Thoracic aorta (tissue), 2 donors: ENCODE measurements around the gene KLHDC7B. TPM values are rescaled to one million over a fixed set of nuclear protein-coding genes. Genes with fewer than 3 reads are reported as not detected.
A peak's percentile ranks its signal among the peaks of the same experiment; 100 is the strongest.

Experiments
- ATAC-seq: fragments of 150-250 bp; one replicate; pipeline ENCODE4 v1.8.0; 2017; ENCODE audit warnings: low read depth; ENCODE audit not compliant: insufficient number of reproducible peaks, low FRiP score
- DNase-seq: peaks from one replicate; pipeline ENCODE4 v3.0.0-alpha.2; 2020; ENCODE audit warnings: low spot score
- H3K27ac ChIP-seq, 2 donors: fragments of 200-600 bp; sonication (generic); 1 replicate in 1 of 2; 2 replicates in 1 of 2; pipeline ENCODE4 v1.5.1; 2016; ENCODE audit warnings: mild to moderate bottlenecking in 2 of 2, moderate library complexity in 2 of 2
- H3K27me3 ChIP-seq: fragments of 200-600 bp; sonication (generic); replicated peaks from 2 replicates; pipeline ENCODE4 v1.6.0; 2016; ENCODE audit warnings: mild to moderate bottlenecking; ENCODE audit not compliant: insufficient read depth
- H3K36me3 ChIP-seq: fragments of 200-600 bp; sonication (generic); one replicate; pipeline ENCODE4 v1.5.1; 2016
- H3K4me1 ChIP-seq, 2 donors: fragments of 200-600 bp; sonication (generic); 1 replicate in 1 of 2; 2 replicates in 1 of 2; pipeline versions ENCODE4 v1.5.1 to v1.6.0; 2016; ENCODE audit warnings: low read depth in 2 of 2, mild to moderate bottlenecking in 1 of 2; ENCODE audit not compliant: control insufficient read depth in 1 of 2
- H3K4me3 ChIP-seq: fragments of 200-600 bp; sonication (generic); 2 replicates; pipeline ENCODE4 v1.5.1; 2016; ENCODE audit warnings: mild to moderate bottlenecking
- H3K9me3 ChIP-seq: fragments of 200-600 bp; sonication (generic); 2 replicates; pipeline ENCODE4 v1.5.1; 2016
- CTCF ChIP-seq: fragments of 200-600 bp; sonication (generic); IDR thresholded peaks from one replicate; pipeline ENCODE4 v1.5.1; 2019; ENCODE audit warnings: antibody characterized with exemption
- total RNA-seq, 2 donors: library from RNA; depleted of rRNA; stranded (reverse); fragments of >200 nt; gene quantifications; one replicate each; pipeline versions ENCODE4 v1.1.0 to v1.2.3, GENCODE V29; 2016

KLHDC7B gene
- total RNA-seq, 2 donors from 2014 or later = not detected

GRCh38 chr22:50522208-50522805 lies 23.4 kb upstream of the KLHDC7B start:
- no peak for ATAC-seq
- no peak for TF ChIP-seq CTCF
- Histone ChIP-seq H3K4me3 (no peak overlapping the region), H3K36me3 (peaks cover 56% of the 10 kb centered on the region), H3K27me3 (no peaks in the 10 kb centered on the region), H3K27ac (no peak overlapping the region), H3K9me3 (no peaks in the 10 kb centered on the region), H3K4me1 (peaks cover 15 to 17% of the 10 kb centered on the region in 2 donors)
- no peak for DNase-seq

GRCh38 chr22:50522806-50523438 lies 22.8 kb upstream of the KLHDC7B start:
- peaks cover 52% of the 10 kb centered on the region for H3K36me3 ChIP-seq
- peaks cover 15 to 17% of the 10 kb centered on the region in 2 donors for H3K4me1 ChIP-seq

GRCh38 chr22:50523458-50523805 lies 22.3 kb upstream of the KLHDC7B start:
- peaks cover 47% of the 10 kb centered on the region for H3K36me3 ChIP-seq
- no peak for TF ChIP-seq CTCF
- no peaks in the 10 kb centered on the region for H3K9me3 ChIP-seq
- no peak for DNase-seq
- no peak overlapping the region for H3K27ac ChIP-seq
- H3K4me1 ChIP-seq = peaks cover 15 to 17% of the 10 kb centered on the region in 2 donors
- H3K27me3 ChIP-seq = no peaks in the 10 kb centered on the region
- ATAC-seq = no peak
- H3K4me3 ChIP-seq = no peak overlapping the region

More at GRCh38 chr22:50522806-50523438, 22.8 kb upstream of the KLHDC7B start:
- TF ChIP-seq CTCF = no peak
- DNase-seq (no peak), ATAC-seq (no peak)
- Histone ChIP-seq H3K27me3 (no peaks in the 10 kb centered on the region), H3K9me3 (no peaks in the 10 kb centered on the region), H3K27ac (no peak overlapping the region), H3K4me3 (no peak overlapping the region)

- Histone ChIP-seq H3K4me3 (peak overlapping the region; percentile 75), H3K27ac (no peak overlapping the region)
- DNase-seq = no peak
Measured at GRCh38 chr22:50523806-50524675, 21.7 kb upstream of the KLHDC7B start.

More at GRCh38 chr22:50523806-50524675, 21.7 kb upstream of the KLHDC7B start:
- H3K27me3 ChIP-seq = no peaks in the 10 kb centered on the region
- no peak for TF ChIP-seq CTCF
- no peaks in the 10 kb centered on the region for H3K9me3 ChIP-seq
- H3K4me1 ChIP-seq = peaks cover 15 to 18% of the 10 kb centered on the region in 2 donors
- peaks cover 41% of the 10 kb centered on the region for H3K36me3 ChIP-seq
- no peak for ATAC-seq
